HepG2 (cell line): ENCODE data around the gene LRRC25. TPM values are rescaled to one million over a fixed set of nuclear protein-coding genes. Genes with fewer than 3 reads are reported as not detected.

Experiments used
- ATRX ChIP-seq: sonication (generic); formaldehyde crosslinking; IDR thresholded peaks from 2 replicates; pipeline ENCODE4 v1.4.0; 2020; ENCODE audit warnings: missing genetic modification reagents, borderline replicate concordance
- ELF1 ChIP-seq: sonication (generic); formaldehyde crosslinking; IDR thresholded peaks from 2 replicates; pipeline ENCODE4 v1.4.0; 2020; ENCODE audit warnings: missing genetic modification reagents
- ERF ChIP-seq: IDR thresholded peaks from 2 replicates; pipeline ENCODE4 v1.6.1; 2018; ENCODE audit warnings: missing biosample characterization, missing genetic modification reagents
- FOXO1 ChIP-seq: sonication (generic); formaldehyde crosslinking; IDR thresholded peaks from 2 replicates; pipeline ENCODE4 v1.4.0; 2020; ENCODE audit warnings: missing genetic modification reagents
- GFI1 ChIP-seq: sonication (generic); formaldehyde crosslinking; IDR thresholded peaks from 2 replicates; pipeline ENCODE4 v1.5.0; 2020; ENCODE audit warnings: missing genetic modification reagents, mild to moderate bottlenecking, borderline replicate concordance
- HNRNPLL ChIP-seq: fragments of 200-400 bp; formaldehyde crosslinking; IDR thresholded peaks from 2 replicates; pipeline ENCODE4 v1.6.1; 2017; ENCODE audit warnings: mild to moderate bottlenecking, low read depth, low read length; ENCODE audit not compliant: poor library complexity, severe bottlenecking
- KDM2A ChIP-seq: sonication (generic); formaldehyde crosslinking; IDR thresholded peaks from 2 replicates; pipeline ENCODE4 v1.4.0; 2020; ENCODE audit warnings: low read depth, missing genetic modification reagents, borderline replicate concordance
- KDM4B ChIP-seq: sonication (generic); formaldehyde crosslinking; IDR thresholded peaks from 2 replicates; pipeline ENCODE4 v1.4.0; 2020; ENCODE audit warnings: missing genetic modification reagents
- MIER3 ChIP-seq: IDR thresholded peaks from 2 replicates; pipeline ENCODE4 v1.6.1; 2016; ENCODE audit warnings: missing compliant biosample characterization, borderline replicate concordance
- NRL ChIP-seq: sonication (generic); formaldehyde crosslinking; IDR thresholded peaks from 2 replicates; pipeline ENCODE4 v1.5.0; 2020; ENCODE audit warnings: missing genetic modification reagents, mild to moderate bottlenecking, moderate library complexity, borderline replicate concordance
- PAXIP1 ChIP-seq: sonication (generic); formaldehyde crosslinking; conservative IDR thresholded peaks from 2 replicates; pipeline ENCODE4 v1.4.0; 2020; ENCODE audit warnings: mild to moderate bottlenecking, missing genetic modification reagents, moderate library complexity
- RBM22 ChIP-seq: fragments of 200-400 bp; formaldehyde crosslinking; optimal IDR thresholded peaks from 2 replicates; pipeline ENCODE3; 2017; ENCODE audit warnings: mild to moderate bottlenecking, low read length, moderate library complexity
- TP53 ChIP-seq: sonication (generic); formaldehyde crosslinking; conservative IDR thresholded peaks from 2 replicates; pipeline ENCODE4 v1.4.0; 2020; ENCODE audit warnings: missing genetic modification reagents
- TRIM24 ChIP-seq: sonication (generic); formaldehyde crosslinking; IDR thresholded peaks from 2 replicates; pipeline ENCODE4 v1.8.0; 2022; ENCODE audit warnings: mild to moderate bottlenecking, missing genetic modification reagents
- YEATS2 ChIP-seq: sonication (generic); formaldehyde crosslinking; IDR thresholded peaks from 2 replicates; pipeline ENCODE4 v1.4.0; 2020; ENCODE audit warnings: missing genetic modification reagents, borderline replicate concordance
- ZBTB25 ChIP-seq: IDR thresholded peaks from 2 replicates; pipeline ENCODE4 v1.6.1; 2018; ENCODE audit warnings: missing genetic modification reagents
- ZNF331 ChIP-seq: sonication (generic); formaldehyde crosslinking; IDR thresholded peaks from 2 replicates; pipeline ENCODE4 v1.4.0; 2020; ENCODE audit warnings: missing genetic modification reagents
- ZNF629 ChIP-seq: sonication (generic); formaldehyde crosslinking; conservative IDR thresholded peaks from 2 replicates; pipeline ENCODE4 v1.5.0; 2020; ENCODE audit warnings: missing genetic modification reagents
- ZNF761 ChIP-seq: sonication (generic); formaldehyde crosslinking; conservative IDR thresholded peaks from 2 replicates; pipeline ENCODE4 v1.4.0; 2020; ENCODE audit warnings: mild to moderate bottlenecking, missing genetic modification reagents
- ZNF792 ChIP-seq: IDR thresholded peaks from 2 replicates; pipeline ENCODE4 v1.6.1; 2016
- polyA plus RNA-seq, 8 experiments: library from polyadenylated mRNA; depleted of rRNA in 3 of 8; stranded (reverse) in 7 of 8; unstranded in 1 of 8; fragments of >200 nt; fragmentation: Illumina TruSeq in 4 of 8; extraction: Trizol in 4 of 8; gene quantifications; 2 replicates each; pipeline versions ENCODE4 v1.2.1 to v1.2.3, GENCODE V29; 2011 to 2016; ENCODE audit warnings: low read depth in 4 of 8, missing spikeins in 1 of 8, mixed read lengths in 1 of 8; ENCODE audit not compliant: insufficient read depth in 1 of 8
- total RNA-seq, 5 experiments: library from RNA; depleted of rRNA; stranded (reverse); fragments of >200 nt; fragmentation: Illumina TruSeq; extraction: Trizol; gene quantifications; 2 replicates each; pipeline ENCODE4 v1.2.3, GENCODE V29; 2016; ENCODE audit warnings: low read depth in 1 of 5
- TF ChIP-seq, protein P1 (sequence below): IDR thresholded peaks from 2 replicates; pipeline ENCODE4 v1.6.1; 2016; ENCODE audit warnings: low read depth, missing genetic modification reagents, missing compliant biosample characterization

Gene LRRC25
- total and polyA plus RNA-seq, 2 of the 13 experiments (the other 11 are each of a cell fraction or from before 2014, with no cell fraction given): 0.13 to 0.53 TPM

DNA sequence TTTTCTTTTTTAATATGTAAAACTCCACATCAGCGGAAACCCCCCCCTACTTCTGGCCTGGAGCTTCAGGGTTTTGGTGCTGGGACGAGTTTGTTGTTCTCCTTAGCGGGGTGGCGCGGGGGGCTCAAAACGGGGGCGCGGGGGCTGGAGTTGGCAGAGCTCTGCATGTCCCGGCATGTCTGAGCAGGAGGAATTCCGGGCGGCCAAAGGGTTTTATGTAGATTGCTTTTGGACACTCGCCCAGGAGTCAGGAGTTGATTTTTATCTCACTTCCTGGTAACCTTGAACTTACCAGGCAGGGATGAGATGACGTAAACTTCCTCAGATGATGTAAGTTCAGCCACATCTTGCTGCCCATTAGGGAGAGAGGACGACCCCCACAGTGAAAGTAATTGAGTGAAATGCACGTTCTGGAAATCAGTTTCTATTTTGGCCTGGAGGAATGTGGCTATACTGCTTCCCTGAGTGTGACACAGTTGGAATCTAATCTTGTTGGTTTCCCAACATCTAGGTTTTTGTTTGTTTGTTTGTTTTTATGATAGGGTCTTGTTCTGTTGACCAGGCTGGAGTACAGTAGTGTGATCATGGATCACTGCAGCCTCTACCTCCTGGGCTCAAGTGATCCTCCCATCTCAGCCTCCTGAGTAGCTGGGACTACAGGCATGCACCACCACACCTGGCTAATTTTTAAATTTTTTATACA lies 32.4 kb downstream of the LRRC25 start (continued):
- peak; percentile 87; the same call in 1 of the 2 replicates for TF ChIP-seq MIER3
- TF ChIP-seq, protein P1, sequence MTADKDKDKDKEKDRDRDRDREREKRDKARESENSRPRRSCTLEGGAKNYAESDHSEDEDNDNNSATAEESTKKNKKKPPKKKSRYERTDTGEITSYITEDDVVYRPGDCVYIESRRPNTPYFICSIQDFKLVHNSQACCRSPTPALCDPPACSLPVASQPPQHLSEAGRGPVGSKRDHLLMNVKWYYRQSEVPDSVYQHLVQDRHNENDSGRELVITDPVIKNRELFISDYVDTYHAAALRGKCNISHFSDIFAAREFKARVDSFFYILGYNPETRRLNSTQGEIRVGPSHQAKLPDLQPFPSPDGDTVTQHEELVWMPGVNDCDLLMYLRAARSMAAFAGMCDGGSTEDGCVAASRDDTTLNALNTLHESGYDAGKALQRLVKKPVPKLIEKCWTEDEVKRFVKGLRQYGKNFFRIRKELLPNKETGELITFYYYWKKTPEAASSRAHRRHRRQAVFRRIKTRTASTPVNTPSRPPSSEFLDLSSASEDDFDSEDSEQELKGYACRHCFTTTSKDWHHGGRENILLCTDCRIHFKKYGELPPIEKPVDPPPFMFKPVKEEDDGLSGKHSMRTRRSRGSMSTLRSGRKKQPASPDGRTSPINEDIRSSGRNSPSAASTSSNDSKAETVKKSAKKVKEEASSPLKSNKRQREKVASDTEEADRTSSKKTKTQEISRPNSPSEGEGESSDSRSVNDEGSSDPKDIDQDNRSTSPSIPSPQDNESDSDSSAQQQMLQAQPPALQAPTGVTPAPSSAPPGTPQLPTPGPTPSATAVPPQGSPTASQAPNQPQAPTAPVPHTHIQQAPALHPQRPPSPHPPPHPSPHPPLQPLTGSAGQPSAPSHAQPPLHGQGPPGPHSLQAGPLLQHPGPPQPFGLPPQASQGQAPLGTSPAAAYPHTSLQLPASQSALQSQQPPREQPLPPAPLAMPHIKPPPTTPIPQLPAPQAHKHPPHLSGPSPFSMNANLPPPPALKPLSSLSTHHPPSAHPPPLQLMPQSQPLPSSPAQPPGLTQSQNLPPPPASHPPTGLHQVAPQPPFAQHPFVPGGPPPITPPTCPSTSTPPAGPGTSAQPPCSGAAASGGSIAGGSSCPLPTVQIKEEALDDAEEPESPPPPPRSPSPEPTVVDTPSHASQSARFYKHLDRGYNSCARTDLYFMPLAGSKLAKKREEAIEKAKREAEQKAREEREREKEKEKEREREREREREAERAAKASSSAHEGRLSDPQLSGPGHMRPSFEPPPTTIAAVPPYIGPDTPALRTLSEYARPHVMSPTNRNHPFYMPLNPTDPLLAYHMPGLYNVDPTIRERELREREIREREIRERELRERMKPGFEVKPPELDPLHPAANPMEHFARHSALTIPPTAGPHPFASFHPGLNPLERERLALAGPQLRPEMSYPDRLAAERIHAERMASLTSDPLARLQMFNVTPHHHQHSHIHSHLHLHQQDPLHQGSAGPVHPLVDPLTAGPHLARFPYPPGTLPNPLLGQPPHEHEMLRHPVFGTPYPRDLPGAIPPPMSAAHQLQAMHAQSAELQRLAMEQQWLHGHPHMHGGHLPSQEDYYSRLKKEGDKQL (CRISPR knock-in tag): peak; percentile 76; the same call in 1 of the 2 replicates
- peak; percentile 84 for TF ChIP-seq KDM4B (CRISPR knock-in tag)
- TF ChIP-seq ZNF629: 0 out of 2 replicates have a peak, but pooled peaks have one; percentile 7
- TF ChIP-seq NRL (CRISPR knock-in tag): no peak
- no peak for TF ChIP-seq HNRNPLL
- TF ChIP-seq YEATS2: peak; percentile 57; the same call in 1 of the 2 replicates
- TF ChIP-seq ATRX (CRISPR knock-in tag): no peak
- TF ChIP-seq ELF1: peak; percentile 85
- no peak for TF ChIP-seq KDM2A (CRISPR knock-in tag)
- TF ChIP-seq ZBTB25 (CRISPR knock-in tag): peak; percentile 45; the same call in 1 of the 2 replicates
- peak; percentile 78 for TF ChIP-seq PAXIP1 (CRISPR knock-in tag)
- TF ChIP-seq TP53 (CRISPR knock-in tag): peak; percentile 100
- TF ChIP-seq FOXO1: peak; percentile 84; the same call in 1 of the 2 replicates
- peak; percentile 92 for TF ChIP-seq ERF (CRISPR knock-in tag)
- TF ChIP-seq RBM22: peak; percentile 42
- TF ChIP-seq ZNF792 (CRISPR knock-in tag): peak; percentile 76
- TF ChIP-seq TRIM24 (CRISPR knock-in tag): no peak
- TF ChIP-seq ZNF331 (CRISPR knock-in tag): peak; percentile 64
- TF ChIP-seq ZNF761: 0 out of 2 replicates have a peak, but pooled peaks have one; percentile 50
- TF ChIP-seq GFI1 (CRISPR knock-in tag): 0 out of 2 replicates have a peak, but pooled peaks have one; percentile 25
